GM19455 (cell line): Measurements from ENCODE around the gene PRSS48.
"Not testable (repeated sequence)": the region's sequence is repeated elsewhere in the genome, so short reads cannot be mapped to it uniquely, and the experiment has no call there.

Experiments used
- ATAC-seq: cut with Tn5 transposase; IDR thresholded peaks from one replicate; pipeline ENCODE4 v1.9.1; 2021; ENCODE audit not compliant: unreplicated experiment

The PRSS48 gene

GRCh38 chr4:151315212-151315886 is 38.4 kb downstream of the PRSS48 start:
- no peak for ATAC-seq

- no peak for ATAC-seq
Measured at GRCh38 chr4:151316645-151317044, 39.7 kb downstream of the PRSS48 start.

DNA sequence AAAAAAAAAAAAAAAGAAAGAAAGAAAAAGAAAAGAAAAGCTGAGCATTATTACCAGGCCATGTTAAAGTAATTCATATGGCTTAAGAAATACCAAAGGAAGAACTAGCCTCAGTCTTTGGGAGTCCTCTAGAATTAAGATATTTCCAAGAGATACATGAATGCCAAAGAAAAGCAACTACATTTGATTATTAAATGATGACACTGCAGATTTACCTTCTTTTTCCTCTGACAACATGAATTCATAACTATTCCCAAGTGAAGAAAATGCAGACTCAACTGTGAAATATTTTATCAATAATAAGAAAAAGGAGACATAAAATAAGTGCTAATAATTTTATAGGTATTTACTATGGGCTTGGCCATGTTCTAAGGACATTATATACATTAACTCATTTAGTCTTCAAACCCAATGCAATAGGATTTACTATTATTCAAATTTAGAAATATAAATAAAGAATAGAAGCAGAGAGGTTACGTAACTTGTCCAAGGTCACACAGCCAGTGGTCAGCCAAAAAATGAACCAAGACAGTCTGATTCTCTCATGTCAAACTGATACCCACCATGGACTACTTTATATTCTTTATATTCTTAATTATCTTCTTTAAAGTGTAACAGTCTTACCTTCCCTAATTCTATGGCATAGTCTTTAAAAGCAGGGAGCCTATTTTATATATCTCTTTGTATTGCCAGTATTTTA is 41.5 kb downstream of the PRSS48 start:
- no peak for ATAC-seq

GRCh38 chr4:151319490-151319889 is 42.5 kb downstream of the PRSS48 start:
- ATAC-seq: no peak

- no peak for ATAC-seq
Measured at GRCh38 chr4:151321586-151321985, 44.6 kb downstream of the PRSS48 start.

GRCh38 chr4:151322161-151322560 is 45.2 kb downstream of the PRSS48 start:
- ATAC-seq: not testable (repeated sequence)

DNA sequence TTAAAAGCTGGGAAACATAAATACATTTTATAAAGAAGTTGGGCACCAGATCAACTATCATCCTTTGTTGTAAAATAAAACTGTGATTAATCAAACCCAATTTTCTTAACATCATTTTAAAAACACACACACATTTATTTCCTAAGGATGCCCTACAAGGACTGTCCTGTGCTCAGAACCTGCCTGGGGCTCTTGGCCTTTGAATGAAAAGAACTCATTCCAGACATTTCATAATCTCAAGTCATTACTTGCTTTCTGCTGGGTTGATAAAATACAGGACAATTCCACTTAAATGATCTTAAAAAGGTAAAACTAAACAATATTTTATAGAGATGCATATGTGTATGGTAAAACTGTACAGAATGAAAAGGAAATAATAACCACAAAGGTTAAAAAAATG is 45.6 kb downstream of the PRSS48 start:
- no peak for ATAC-seq

DNA sequence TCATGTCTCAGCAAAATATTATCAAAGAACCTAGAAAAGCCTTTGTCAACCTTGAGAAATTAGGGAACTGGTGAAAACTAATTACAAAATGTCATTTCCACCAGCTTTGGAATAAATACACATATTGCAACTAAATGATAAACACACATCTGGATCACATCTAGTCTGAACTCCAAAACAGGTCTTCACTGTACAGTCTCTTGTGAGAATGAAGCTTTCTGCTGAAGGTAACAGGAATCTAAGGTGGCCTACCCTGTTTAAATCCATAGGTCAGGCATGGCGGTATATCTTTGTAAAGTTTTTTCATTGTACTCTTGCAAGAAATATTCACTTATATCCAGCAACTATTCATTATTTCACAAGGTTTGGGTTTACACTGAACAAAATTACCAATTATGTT is 46.7 kb downstream of the PRSS48 start:
- no peak for ATAC-seq

- ATAC-seq: no peak
Measured at GRCh38 chr4:151324124-151324751, 47.3 kb downstream of the PRSS48 start.

DNA sequence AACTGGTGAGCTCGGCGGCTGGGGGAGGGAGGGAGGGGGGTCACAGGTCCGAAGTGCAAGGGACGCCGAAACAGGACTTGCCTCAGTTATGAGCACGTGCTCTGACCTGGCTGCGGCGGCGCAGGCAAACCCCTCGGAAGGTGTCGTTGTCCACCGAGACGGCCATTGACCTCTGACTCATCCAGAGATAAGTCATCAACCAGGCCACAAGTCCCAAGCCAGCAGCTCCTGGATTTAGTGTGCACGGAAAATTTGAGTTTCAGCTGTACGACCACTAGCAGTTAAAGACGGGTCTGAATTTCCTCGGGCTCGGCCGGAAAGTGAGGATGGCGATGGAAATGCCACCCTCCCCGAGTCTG is 47.8 kb downstream of the PRSS48 start:
- no peak for ATAC-seq

- no peak for ATAC-seq
Measured at GRCh38 chr4:151325111-151325948, 48.4 kb downstream of the PRSS48 start, which contains the start of gene SH3D19. SH3D19 (minus strand) TSS chr4:151325605; CDS start chr4:151325352, 253 bp downstream.

DNA sequence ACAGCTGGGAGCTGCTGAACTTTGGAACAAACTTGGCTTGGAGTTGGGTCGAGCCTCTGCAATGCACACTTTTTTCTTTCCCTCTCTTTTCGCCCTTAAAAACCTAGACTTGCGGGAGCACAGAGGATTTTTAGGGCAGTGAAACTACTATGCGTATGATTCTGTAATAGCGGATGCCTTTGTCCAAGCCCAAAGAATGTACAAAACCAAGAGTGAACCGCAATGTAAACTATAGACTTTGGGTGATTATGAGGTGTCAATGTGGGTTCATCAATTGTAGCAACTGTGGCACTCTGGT is 48.9 kb downstream of the PRSS48 start:
- ATAC-seq: no peak

- no peak for ATAC-seq
Measured at GRCh38 chr4:151329217-151330007, 52.5 kb downstream of the PRSS48 start.

DNA sequence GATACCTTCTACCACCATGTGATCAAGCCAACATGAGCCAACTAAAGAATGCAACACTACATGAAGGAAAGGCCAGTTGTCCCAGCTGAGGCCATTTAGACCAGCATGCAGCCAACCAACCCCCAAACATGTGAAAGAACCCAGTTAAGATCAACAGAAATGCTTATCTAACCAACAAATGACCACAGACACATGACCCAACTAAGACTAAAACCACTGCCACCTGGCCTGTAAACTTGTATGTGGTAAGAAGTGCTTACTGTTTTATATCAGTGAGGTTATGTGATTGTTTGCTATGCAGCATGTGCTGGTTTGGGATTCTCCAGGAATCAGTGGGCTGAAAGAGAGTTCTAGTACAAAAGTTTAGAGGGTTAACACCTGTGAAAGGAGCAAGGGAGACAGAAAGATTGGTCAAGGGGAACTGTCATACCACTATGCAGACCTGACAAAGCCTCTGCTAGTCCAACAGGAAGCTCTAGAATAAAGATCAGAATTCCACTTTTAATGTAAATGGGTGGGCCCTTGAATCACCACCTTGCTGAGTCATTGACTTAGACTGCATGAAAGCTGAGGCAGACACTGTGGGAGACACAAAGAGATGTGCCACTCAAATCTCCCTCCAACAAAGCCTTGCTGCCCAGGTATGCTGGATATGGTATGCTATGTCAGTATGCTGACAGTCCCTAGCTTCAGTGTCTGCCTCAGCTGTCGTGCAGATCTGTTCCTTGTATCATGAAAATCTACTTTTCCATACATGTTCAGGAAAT is 54.5 kb downstream of the PRSS48 start:
- ATAC-seq: no peak

DNA sequence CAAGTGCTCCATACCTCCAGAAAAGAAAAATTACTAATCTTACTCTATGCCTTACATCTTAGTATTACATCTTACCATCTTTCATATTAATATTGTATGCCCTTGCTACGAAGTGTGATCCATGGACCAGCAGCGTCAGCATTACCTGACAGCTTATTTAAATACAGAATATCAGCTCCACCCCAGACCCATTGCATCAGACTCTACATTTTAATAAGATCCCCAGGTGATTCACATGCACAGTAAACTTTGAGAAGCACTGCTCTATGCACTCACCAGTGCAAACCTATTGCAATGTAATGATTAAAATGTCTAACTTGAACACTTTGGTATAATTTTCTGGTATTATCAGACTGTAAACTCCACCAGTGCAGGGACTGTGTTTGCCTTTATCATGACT is 62.5 kb downstream of the PRSS48 start:
- no peak for ATAC-seq

GRCh38 chr4:151340751-151341385 is 63.9 kb downstream of the PRSS48 start:
- no peak for ATAC-seq
